Measurements from ENCODE around the gene MAP7. TPM values are rescaled to one million over a fixed set of nuclear protein-coding genes. Genes with fewer than 3 reads are reported as not detected.

MAP7 gene
- 0.12 TPM in 1 of 2 replicates, not detected in the other for total RNA-seq

GRCh38 chr6:136550330-136551071, at the start of gene MAP7:
MAP7 (minus strand) TSS chr6:136550422; CDS start chr6:136550408, 14 bp downstream.

Other genes starting within 250 kb of the MAP7 start
- 1.5 and 2.8 TPM in 2 replicates for gene MAP3K5, start 242.1 kb upstream of the MAP7 start, total RNA-seq